ENCODE data around the gene ENO4. TPM values are rescaled to one million over a fixed set of nuclear protein-coding genes. Genes with fewer than 3 reads are reported as not detected.
A peak's percentile ranks its signal among the peaks of the same experiment; 100 is the strongest.

ENO4 gene
- total RNA-seq, 1 donor from 2014 or later = not detected

- DNase-seq (ENCODE audit: low spot score in 2 of 2) = no peak
- no peaks in the 10 kb centered on the region for H3K36me3 ChIP-seq
- H3K4me3 ChIP-seq = no peak overlapping the region
- H3K9me3 ChIP-seq = no peaks in the 10 kb centered on the region
- H3K27ac ChIP-seq = no peak overlapping the region
- H3K27me3 ChIP-seq = no peaks in the 10 kb centered on the region
- no peaks in the 10 kb centered on the region for H3K4me1 ChIP-seq
- intact Hi-C loops (cut with DNase I) = no loop called here
- no peak for TF ChIP-seq CTCF (IDR thresholded peaks at IDR 0.05)
These were observed 31.6 kb downstream of the ENO4 start for GRCh38 chr10:116880716-116881482.

GRCh38 chr10:116882639-116883038, 33.3 kb downstream of the ENO4 start:
- DNase-seq (ENCODE audit: low spot score in 2 of 2) = no peak
- no peaks in the 10 kb centered on the region for H3K36me3 ChIP-seq
- no peak overlapping the region for H3K27ac ChIP-seq
- TF ChIP-seq CTCF (IDR thresholded peaks at IDR 0.05) = no peak
- H3K9me3 ChIP-seq = no peaks in the 10 kb centered on the region
- H3K27me3 ChIP-seq = no peaks in the 10 kb centered on the region
- no peaks in the 10 kb centered on the region for H3K4me1 ChIP-seq
- intact Hi-C loops (cut with DNase I) = no loop called here
- H3K4me3 ChIP-seq = no peak overlapping the region

GRCh38 chr10:116886772-116887171, 37.5 kb downstream of the ENO4 start:
- H3K27me3 ChIP-seq = no peaks in the 10 kb centered on the region
- no peaks in the 10 kb centered on the region for H3K9me3 ChIP-seq
- no peaks in the 10 kb centered on the region for H3K36me3 ChIP-seq
- DNase-seq (ENCODE audit: low spot score in 2 of 2) = no peak
- TF ChIP-seq CTCF (IDR thresholded peaks at IDR 0.05) = no peak
- H3K27ac ChIP-seq = no peak overlapping the region
- peaks cover 0 to 10% of the 10 kb centered on the region in 2 donors for H3K4me1 ChIP-seq
- intact Hi-C loops (cut with DNase I) = no loop called here
- no peak overlapping the region for H3K4me3 ChIP-seq

GRCh38 chr10:116888380-116889055, 39.2 kb downstream of the ENO4 start:
- H3K9me3 ChIP-seq = no peaks in the 10 kb centered on the region
- H3K27me3 ChIP-seq = no peaks in the 10 kb centered on the region
- peak in 1 of 2 donors; percentile 69 for DNase-seq (ENCODE audit: low spot score in 2 of 2)
- no peak overlapping the region for H3K27ac ChIP-seq
- no peaks in the 10 kb centered on the region for H3K36me3 ChIP-seq
- intact Hi-C loops (cut with DNase I) = no loop called here
- H3K4me1 ChIP-seq = peaks cover 0 to 13% of the 10 kb centered on the region in 2 donors
- no peak overlapping the region for H3K4me3 ChIP-seq
- TF ChIP-seq CTCF (IDR thresholded peaks at IDR 0.05) = no peak

- TF ChIP-seq CTCF (IDR thresholded peaks at IDR 0.05) = no peak
- H3K4me3 ChIP-seq = no peak overlapping the region
- peaks cover 0 to 13% of the 10 kb centered on the region in 2 donors for H3K4me1 ChIP-seq
- intact Hi-C loops (cut with DNase I) = no loop called here
- DNase-seq (ENCODE audit: low spot score in 2 of 2) = no peak
- H3K36me3 ChIP-seq = no peaks in the 10 kb centered on the region
- H3K27ac ChIP-seq = peak overlapping the region in 1 of 2 donors; percentile 23
- no peaks in the 10 kb centered on the region for H3K9me3 ChIP-seq
- no peaks in the 10 kb centered on the region for H3K27me3 ChIP-seq
These were observed 39.8 kb downstream of the ENO4 start for GRCh38 chr10:116889066-116889465.
